GM18861 (cell line): Measurements from ENCODE around the gene DPYSL4.

Source experiments
- ATAC-seq: cut with Tn5 transposase; IDR thresholded peaks from one replicate; pipeline ENCODE4 v1.9.1; 2021; ENCODE audit not compliant: unreplicated experiment

The DPYSL4 gene

DNA sequence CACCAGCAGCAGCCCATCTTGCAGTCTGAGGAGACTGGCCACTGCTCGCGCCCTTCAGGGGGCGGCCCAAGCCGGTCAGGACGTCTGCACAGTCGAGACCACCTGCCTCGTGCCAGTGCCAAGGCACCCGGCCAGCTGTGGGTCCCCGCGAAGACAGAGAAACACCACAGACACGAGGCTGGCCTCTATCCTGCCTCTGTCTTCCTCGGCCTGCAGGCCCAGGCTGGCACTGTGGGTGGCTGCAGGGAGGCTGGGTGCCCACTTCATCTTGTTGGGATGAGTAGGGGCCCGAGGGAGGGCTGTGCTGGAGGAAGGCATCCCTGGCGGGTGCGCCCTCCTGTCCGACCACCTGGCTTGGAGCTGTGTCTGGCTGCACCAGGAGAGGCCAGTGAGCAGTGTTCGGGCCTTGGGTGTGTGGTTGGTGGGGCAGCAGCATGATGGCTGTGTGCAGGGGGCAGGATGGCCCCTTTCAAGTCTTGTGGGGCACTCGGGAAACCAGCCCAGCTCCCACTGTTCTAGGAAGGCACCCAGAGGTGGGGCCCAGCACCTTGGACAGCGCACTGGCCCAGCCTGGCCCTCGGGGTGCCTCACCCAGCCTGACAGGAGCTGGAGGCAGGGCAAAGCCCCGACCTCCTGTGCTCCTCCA lies 7.3 kb downstream of the DPYSL4 start:
- ATAC-seq, result no peak

- ATAC-seq, result no peak
Measured at GRCh38 chr10:132194726-132195125, 8.0 kb downstream of the DPYSL4 start.

GRCh38 chr10:132195366-132196075 lies 8.8 kb downstream of the DPYSL4 start:
- no peak for ATAC-seq

DNA sequence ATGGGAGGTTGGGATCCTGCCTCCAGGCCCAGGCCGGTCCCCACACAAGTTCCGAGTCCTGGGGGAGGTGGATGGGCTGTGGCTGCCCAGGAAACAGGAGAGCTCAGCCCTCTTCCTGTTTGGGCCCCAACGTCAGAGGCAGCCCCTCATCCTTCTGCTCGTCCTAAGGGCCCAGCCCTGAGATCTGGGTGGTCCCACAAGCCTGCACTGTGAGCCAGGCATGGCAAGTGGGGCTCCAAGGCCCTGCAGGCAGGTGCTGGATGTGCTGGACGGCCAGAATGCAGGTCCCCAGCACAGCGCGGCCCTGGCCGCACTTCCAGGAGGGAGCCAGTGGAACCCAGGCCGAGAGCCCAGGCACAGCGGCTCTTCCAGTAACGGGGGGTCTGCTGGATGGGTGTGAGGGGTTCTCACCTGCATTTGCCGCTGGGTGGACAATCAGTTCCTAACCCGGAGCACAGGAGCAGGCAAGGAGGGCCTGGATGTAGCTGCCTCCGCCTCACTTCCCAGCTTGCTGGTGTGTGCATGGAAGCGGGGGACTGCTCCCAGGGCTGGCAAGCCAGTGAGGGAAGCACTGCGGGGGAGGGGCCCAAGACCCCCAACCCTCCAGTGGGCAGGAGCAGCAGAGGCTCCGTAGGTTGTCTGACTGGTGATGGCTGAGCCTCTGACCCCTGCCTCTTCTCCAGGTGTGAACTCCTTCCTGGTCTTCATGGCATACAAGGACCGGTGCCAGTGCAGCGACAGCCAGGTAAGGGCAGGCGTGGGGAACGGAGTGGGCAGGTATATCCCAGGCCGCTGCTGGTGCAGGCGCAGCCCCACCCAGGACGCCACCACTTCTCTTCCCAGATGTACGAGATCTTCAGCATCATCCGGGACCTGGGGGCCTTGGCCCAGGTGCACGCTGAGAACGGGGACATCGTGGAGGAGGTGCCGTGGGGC lies 9.7 kb downstream of the DPYSL4 start:
- no peak for ATAC-seq

DNA sequence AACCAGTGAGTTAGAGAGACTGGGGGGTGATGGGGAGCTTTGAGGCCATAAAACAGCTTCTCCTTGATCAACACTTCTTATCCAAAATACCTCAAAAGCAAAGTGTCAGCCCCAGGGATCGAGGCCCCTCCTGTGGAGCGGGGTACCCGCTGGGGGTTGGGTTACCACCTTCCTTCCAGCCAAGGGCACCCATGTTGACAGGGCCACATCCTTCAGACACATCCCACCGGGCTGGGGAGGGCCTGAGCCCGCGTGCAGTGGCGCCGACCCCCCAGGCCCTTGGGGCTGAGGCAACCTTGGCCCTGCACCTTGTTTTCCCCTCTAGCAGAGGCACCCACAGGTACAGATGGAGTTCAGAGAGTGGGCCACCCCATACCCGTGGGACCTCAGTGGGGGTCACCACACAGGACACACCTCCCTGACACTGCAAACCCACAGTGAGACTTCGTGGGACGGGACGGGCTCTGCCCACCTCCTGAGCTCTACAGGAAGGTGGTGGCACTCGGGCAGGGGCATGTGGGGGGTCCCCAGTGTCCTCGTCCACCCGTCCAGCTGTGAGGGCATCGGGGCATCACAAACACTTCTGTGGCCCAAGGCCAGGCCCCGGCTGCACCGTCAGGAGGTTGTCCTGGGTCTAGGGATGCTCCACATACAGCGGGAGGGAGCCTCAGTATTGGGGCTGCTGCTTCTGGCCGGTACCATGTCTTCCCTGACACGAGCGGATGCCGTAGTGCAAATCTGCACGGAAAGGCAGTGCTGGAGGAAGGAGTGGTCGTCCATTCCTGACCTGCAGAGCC lies 10.7 kb downstream of the DPYSL4 start:
- no peak for ATAC-seq

DNA sequence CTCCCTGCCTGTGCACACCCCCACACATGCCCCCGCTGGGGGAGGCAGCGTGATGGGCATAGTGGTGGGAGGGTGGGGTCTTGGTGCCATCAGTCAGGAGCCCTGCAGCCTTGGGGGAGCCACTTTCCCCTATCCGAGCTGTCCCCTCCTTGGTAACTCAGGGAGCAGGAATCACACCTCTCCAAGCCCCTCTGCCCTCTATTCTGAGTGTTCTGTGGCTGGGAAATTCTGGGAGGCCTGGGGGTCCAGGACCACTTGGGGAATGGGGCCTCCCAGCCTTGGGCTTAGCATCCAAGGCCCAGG lies 11.3 kb downstream of the DPYSL4 start:
- no peak for ATAC-seq

DNA sequence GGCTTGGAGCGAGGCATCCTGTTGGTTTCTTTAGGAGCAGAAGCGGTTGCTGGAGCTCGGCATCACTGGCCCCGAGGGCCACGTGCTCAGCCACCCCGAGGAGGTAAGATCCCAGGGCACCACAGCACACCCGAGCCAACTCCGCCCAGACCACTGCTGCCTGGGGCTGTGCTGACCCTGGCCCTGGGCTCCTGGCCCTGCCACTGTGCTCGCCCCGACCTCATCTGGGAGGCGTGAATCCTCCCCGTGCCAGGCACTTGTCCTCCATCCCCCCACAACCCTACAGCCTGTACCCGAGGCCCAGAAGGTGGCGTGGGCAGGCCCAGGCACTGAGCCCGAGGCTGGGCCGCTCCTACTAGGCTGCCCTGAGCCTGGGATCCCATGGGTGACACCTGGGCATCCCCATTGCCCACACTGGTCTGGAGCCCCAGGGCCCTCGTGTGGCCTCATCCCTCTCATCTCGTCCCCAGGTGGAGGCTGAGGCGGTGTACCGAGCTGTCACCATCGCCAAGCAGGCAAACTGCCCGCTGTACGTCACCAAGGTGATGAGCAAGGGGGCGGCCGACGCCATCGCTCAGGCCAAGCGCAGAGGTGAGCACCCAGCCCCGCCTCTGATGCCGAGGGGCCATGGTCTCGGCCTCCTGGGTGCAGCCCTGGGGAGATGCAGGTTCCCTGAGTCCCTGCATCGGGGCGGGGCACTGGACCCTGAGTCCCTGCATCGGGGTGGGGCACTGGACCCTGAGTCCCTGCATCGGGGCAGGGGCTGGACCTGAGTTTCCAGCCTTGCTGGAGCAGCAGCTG lies 11.8 kb downstream of the DPYSL4 start:
- ATAC-seq, result no peak

DNA sequence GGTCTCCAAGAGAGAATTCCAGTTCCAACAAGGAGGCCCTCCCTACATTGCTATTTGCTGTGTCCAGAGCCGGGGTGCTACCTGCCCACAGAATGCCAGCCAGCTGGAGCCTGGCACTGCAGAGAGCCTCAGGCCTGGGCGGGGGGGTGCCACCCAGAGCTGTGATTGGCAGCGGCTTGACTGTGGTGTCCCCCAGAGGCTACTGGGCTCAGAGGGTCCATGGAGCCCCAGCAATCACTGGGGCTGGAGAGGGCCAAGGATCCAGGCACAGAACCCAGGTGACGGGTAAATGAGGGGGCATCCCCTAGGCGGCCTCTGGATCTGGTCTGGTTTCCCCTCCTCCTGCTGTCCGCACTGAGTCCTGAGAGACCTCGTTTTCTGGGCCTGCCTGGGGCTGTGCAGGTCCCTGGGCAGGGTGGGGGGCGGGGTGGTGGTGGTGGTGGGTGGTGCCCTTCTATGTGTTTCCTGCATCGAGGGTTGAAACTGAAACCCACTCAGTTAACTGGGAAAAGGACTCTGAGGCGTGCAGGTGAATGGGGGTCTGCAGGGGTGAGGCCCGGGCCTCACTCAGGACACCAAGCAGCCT lies 12.6 kb downstream of the DPYSL4 start:
- ATAC-seq, result no peak

DNA sequence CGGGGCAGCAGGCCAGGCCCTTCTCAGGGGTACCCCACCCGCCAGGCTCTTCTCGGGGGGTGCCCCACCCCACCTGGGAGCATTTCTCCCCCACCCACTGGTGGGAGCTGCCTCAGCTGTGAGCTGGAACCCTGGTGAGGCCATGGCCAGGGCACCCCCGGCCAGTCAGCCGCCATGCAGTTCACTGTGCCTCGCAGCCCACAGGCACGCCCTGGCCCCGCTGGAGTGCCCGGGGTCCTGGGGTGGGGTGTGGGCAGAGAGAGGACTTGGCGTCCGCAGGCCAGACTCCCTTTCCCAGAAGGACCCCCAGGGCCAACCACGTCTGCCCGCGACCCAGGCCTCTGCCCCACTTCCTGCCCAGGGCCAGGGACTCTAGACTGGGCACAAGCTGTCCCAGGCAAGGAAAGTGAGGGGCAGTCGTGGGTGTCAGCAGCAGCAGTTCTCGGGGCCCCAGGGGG lies 13.1 kb downstream of the DPYSL4 start:
- ATAC-seq, result no peak

DNA sequence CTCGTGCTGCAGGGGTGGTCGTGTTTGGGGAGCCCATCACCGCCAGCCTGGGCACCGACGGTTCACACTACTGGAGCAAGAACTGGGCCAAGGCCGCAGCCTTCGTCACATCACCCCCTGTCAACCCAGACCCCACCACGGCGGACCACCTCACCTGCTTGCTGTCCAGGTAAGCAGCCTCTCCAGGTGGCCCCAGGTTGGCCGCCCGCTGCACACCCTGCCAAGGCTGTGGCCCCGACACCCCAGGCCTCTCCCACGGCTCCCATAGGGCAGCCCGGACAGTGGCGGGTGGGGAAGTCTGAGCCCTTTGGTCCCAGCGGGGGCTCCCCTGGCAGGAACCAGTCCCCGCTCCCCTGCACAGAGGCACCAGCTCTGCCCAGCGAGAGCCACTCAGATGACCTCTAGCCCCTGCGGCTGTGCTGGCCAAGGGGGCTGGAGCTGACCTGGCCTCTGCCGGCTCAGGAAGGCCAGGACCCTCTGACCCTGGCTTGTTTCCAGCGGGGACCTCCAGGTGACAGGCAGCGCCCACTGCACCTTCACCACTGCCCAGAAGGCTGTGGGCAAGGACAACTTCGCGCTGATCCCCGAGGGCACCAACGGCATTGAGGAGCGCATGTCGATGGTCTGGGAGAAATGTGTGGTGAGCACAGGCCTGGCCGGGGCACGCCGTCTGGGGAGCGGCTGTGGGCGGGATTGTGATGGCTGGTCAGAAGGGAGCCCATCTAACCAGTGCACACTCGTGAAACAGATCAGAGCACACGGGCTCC lies 13.8 kb downstream of the DPYSL4 start:
- no peak for ATAC-seq

GRCh38 chr10:132201111-132201969 lies 14.6 kb downstream of the DPYSL4 start:
- ATAC-seq, result no peak

- no peak for ATAC-seq
Measured at GRCh38 chr10:132202070-132202970, 15.6 kb downstream of the DPYSL4 start.

- ATAC-seq, result no peak
Measured at GRCh38 chr10:132203256-132204077, 16.7 kb downstream of the DPYSL4 start.

DNA sequence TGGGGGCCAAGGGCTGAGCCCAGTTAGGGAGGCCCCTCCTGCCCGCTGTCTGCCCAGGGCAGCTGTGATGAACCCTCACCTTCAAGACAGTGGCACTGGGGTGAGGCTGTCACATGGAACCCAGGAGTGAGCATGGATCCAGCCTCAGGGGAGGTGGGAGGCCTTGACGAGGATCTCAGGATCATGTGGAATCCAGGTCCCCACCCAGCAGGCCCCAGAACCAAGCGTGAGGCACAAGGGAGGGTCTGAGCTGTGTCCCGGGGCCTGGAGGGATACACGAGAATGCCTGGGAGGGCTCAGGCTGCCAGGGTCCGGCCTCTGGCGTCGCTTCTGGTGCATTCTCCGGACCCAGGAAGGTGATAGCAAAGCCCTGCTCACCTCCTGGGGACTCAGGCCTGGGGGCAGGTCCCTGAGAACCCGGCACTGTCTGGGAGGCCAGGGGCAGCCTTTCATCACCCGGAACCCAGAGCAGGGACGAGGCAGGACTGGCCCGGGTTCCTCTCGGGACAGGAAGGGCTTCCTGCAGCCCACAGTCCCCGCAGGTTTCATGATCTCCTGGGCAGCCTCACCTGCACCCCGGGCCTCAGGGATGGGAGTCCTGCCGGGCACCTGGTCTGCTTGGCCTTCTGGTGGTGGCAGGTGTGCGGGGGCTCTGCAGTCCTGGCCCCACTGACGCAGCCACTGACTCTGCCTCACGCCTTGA lies 17.5 kb downstream of the DPYSL4 start:
- ATAC-seq, result no peak

DNA sequence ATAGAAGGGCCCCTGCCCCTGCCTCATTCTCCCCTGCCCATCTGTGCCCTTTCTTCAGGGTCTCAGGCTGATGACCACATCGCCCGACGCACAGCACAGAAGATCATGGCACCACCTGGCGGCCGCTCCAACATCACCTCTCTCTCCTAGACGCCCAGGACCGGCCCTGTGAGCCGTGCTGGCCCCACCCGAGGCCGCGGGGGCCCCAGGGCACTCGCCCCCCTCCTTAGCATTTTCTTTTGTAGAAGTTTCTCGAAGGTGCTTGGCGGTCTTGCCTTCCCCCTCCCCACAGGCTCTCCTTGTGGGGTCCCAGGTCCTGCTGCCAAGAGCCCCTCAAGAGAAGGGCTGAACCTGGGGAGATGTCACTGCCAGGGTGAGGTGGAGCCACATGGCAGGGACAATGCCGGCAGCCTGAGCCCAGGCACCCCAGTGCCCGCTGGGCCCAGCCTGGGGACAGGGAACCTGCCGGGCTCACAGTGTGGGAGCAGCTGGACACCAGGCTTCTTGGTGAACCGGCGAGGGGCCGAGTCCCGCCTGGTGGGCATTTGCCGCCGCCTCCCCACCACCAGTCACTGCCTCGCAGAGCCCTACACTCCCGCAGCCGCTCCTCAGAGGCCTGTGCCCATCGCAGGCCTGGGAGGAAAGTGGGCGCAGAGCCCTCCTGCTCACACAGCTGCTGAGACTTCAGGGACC lies 18.2 kb downstream of the DPYSL4 start:
- no peak for ATAC-seq
